B cell (primary cell): Measurements from ENCODE around the gene KLHL41. TPM values are rescaled to one million over a fixed set of nuclear protein-coding genes. Genes with fewer than 3 reads are reported as not detected.

Experiments used
- ATAC-seq: fragments of 200-7000 bp; cut with Tn5 transposase; one replicate; pipeline ENCODE4 v1.10.0; 2021; ENCODE audit warnings: low read depth, mild to moderate bottlenecking, moderate number of reproducible peaks, moderate library complexity
- CTCF ChIA-PET: fragments of 350-600 bp; sonication (Branson Sonifier 250); formaldehyde crosslinking; loops from one replicate; lab custom pipeline; 2021; ENCODE audit warnings: antibody characterized with exemption, inconsistent platforms; lab: Charles Lee
- POLR2A ChIA-PET: fragments of 350-600 bp; sonication (Branson Sonifier 250); formaldehyde crosslinking; loops from one replicate; lab custom pipeline; 2021; ENCODE audit warnings: antibody characterized with exemption; lab: Charles Lee
- DNase-seq: peaks from one replicate; pipeline ENCODE4 v3.0.0; 2013
- H2AFZ ChIP-seq: 2 replicates; pipeline ENCODE4 v1.6.1; 2012; ENCODE audit warnings: mild to moderate bottlenecking, low read depth, low read length; ENCODE audit not compliant: insufficient read depth, poor library complexity, severe bottlenecking
- H3K27ac ChIP-seq, 2 donors: 1 replicate in 1 of 2; 2 replicates in 1 of 2; pipeline ENCODE4 v1.5.1; 2012 to 2013; ENCODE audit warnings: low read length in 2 of 2, mild to moderate bottlenecking in 2 of 2, moderate library complexity in 1 of 2
- H3K27me3 ChIP-seq, 4 experiments: fragments of 200-600 bp in 1 of 4; sonication (generic) in 1 of 4; replicated peaks in 1 of 4; 1 replicate in 2 of 4; 2 replicates in 2 of 4; pipeline versions ENCODE4 v1.6.1 to v1.7.0; 2013 to 2016; ENCODE audit warnings: low read length in 3 of 4, mild to moderate bottlenecking in 2 of 4, mixed read lengths in 1 of 4, moderate library complexity in 1 of 4; ENCODE audit not compliant: insufficient read depth in 4 of 4, control insufficient read depth in 3 of 4; ENCODE audit errors: control extremely low read depth in 1 of 4
- H3K36me3 ChIP-seq, 2 experiments: replicated peaks in 1 of 2; 1 replicate in 1 of 2; 2 replicates in 1 of 2; pipeline versions ENCODE4 v1.6.1 to v1.7.1; 2013; ENCODE audit warnings: low read length in 1 of 2; ENCODE audit not compliant: insufficient read depth in 2 of 2, control insufficient read depth in 1 of 2; ENCODE audit errors: control extremely low read depth in 1 of 2, extremely low read depth in 1 of 2
- H3K4me1 ChIP-seq, 2 donors: fragments of 200-600 bp in 1 of 2; sonication (generic) in 1 of 2; 1 replicate in 1 of 2; 2 replicates in 1 of 2; pipeline versions ENCODE4 v1.5.1 to v1.6.1; 2013 to 2017; ENCODE audit warnings: low read length in 2 of 2; ENCODE audit not compliant: control insufficient read depth in 2 of 2, insufficient read depth in 2 of 2
- H3K4me2 ChIP-seq: replicated peaks from 2 replicates; pipeline ENCODE3; 2012; ENCODE audit warnings: mild to moderate bottlenecking, low read depth, low read length; ENCODE audit not compliant: poor library complexity, severe bottlenecking
- H3K4me3 ChIP-seq, 5 experiments: fragments of 200-600 bp in 1 of 5; sonication (generic) in 1 of 5; 1 replicate in 3 of 5; 2 replicates in 2 of 5; pipeline versions ENCODE4 v1.5.1 to v1.7.0; 2011 to 2016; ENCODE audit warnings: low read length in 4 of 5, mild to moderate bottlenecking in 4 of 5, low read depth in 2 of 5, control low read depth in 1 of 5, moderate library complexity in 1 of 5; ENCODE audit not compliant: insufficient read depth in 1 of 5; ENCODE audit errors: control extremely low read depth in 1 of 5, extremely low read depth in 1 of 5
- H3K79me2 ChIP-seq: fragments of 200-600 bp; sonication (generic); one replicate; pipeline ENCODE4 v1.6.0; 2016; ENCODE audit warnings: low read length; ENCODE audit not compliant: control insufficient read depth, insufficient read depth
- H3K9ac ChIP-seq: fragments of 200-600 bp; sonication (generic); 2 replicates; pipeline ENCODE4 v1.6.1; 2017; ENCODE audit warnings: mild to moderate bottlenecking, low read length, moderate library complexity
- H3K9me3 ChIP-seq, 3 donors: one replicate each; pipeline versions ENCODE4 v1.6.1 to v1.7.1; 2013; ENCODE audit warnings: low read length in 2 of 3; ENCODE audit not compliant: control insufficient read depth in 2 of 3, insufficient read depth in 1 of 3; ENCODE audit errors: control extremely low read depth in 1 of 3
- H4K20me1 ChIP-seq: 2 replicates; pipeline ENCODE4 v1.6.0; 2012; ENCODE audit warnings: mild to moderate bottlenecking, low read length; ENCODE audit not compliant: insufficient read depth, control insufficient read depth, poor library complexity, severe bottlenecking
- H3K27ac Mint-ChIP-seq: one replicate; pipeline ENCODE4 v1.8.0; 2021; ENCODE audit warnings: mixed read lengths
- H3K27me3 Mint-ChIP-seq: one replicate; pipeline ENCODE4 v1.8.0; 2021; ENCODE audit warnings: mixed read lengths
- H3K4me1 Mint-ChIP-seq: one replicate; pipeline ENCODE4 v1.8.0; 2021; ENCODE audit warnings: mixed read lengths
- H3K4me3 Mint-ChIP-seq: one replicate; pipeline ENCODE4 v1.8.0; 2021; ENCODE audit warnings: mixed read lengths
- H3K9me3 Mint-ChIP-seq: one replicate; pipeline ENCODE4 v1.8.0; 2022; ENCODE audit warnings: mixed read lengths; ENCODE audit not compliant: insufficient read depth
- CTCF ChIP-seq: fragments of 200-600 bp; IDR thresholded peaks from one replicate; pipeline ENCODE4 v1.8.0; 2022; ENCODE audit warnings: antibody characterized with exemption, mild to moderate bottlenecking
- EZH2 ChIP-seq: IDR thresholded peaks from 2 replicates; pipeline ENCODE4 v1.6.1; 2012; ENCODE audit warnings: borderline replicate concordance, low read depth, mild to moderate bottlenecking, moderate library complexity, low read length; ENCODE audit not compliant: insufficient read depth, poor library complexity, severe bottlenecking
- WGBS: methylation state at CpG from one replicate; pipeline ENCODE4 v1.1.5; 2013; ENCODE audit warnings: missing lambda C conversion rate; ENCODE audit not compliant: insufficient coverage; 5-methylcytosine and 5-hydroxymethylcytosine counted together
- intact Hi-C: fragments of 100-400 bp; cut with micrococcal nuclease; formaldehyde crosslinking; loops from one replicate; pipeline ENCODE4 v1.10.0; 2022
- polyA plus RNA-seq: library from polyadenylated mRNA; depleted of rRNA; stranded (reverse); fragments of >200 nt; gene quantifications from 2 replicates; pipeline ENCODE4 v1.2.3, GENCODE V29; 2012
- total RNA-seq, 2 donors: library from RNA; stranded (reverse); fragments of 120-200 nt in 1 of 2; gene quantifications; 1 replicate in 1 of 2; 2 replicates in 1 of 2; pipeline versions ENCODE4 v1.2.3 to v1.2.4, GENCODE V29; 2013 to 2022

KLHL41 gene
- total and polyA plus RNA-seq, 2 donors (not counting 1 experiment from before 2014, with no cell fraction given), result 0.03 to 0.27 TPM

- no peak overlapping the region for H3K27ac ChIP-seq
- no peak overlapping the region for H3K9ac ChIP-seq
- no peaks in the 10 kb centered on the region for H3K79me2 ChIP-seq
- H3K4me1 ChIP-seq, result peaks cover 8 to 13% of the 10 kb centered on the region in 2 donors
- H3K4me1 Mint-ChIP-seq, result peaks cover 14% of the 10 kb centered on the region
- ChIA-PET CTCF (no interaction called here), POLR2A (no interaction called here)
- H2AFZ ChIP-seq, result no peak overlapping the region
- no peak for TF ChIP-seq EZH2
- TF ChIP-seq CTCF, result no peak
- H3K27ac Mint-ChIP-seq, result no peak overlapping the region
- ATAC-seq, result no peak
- DNase-seq, result no peak
- no peaks in the 10 kb centered on the region for H3K9me3 Mint-ChIP-seq
- no peak overlapping the region for H3K4me3 ChIP-seq
- 100% methylated on average over 1 of the region's 3 CpGs for WGBS
- peaks cover 0 to 8% (median 0%) of the 10 kb centered on the region in 4 experiments for H3K27me3 ChIP-seq
- H3K36me3 ChIP-seq, result no peaks in the 10 kb centered on the region
- H3K4me3 Mint-ChIP-seq, result no peak overlapping the region
- H3K27me3 Mint-ChIP-seq, result peaks cover 4% of the 10 kb centered on the region
- no peak overlapping the region for H3K4me2 ChIP-seq
- no peaks in the 10 kb centered on the region for H4K20me1 ChIP-seq
- no peaks in the 10 kb centered on the region for H3K9me3 ChIP-seq
- intact Hi-C loops, result no loop called here
These were observed 33.0 kb upstream of the KLHL41 start for GRCh38 chr2:169476459-169476858.

- ChIA-PET POLR2A (no interaction called here), CTCF (no interaction called here)
- peaks cover 14% of the 10 kb centered on the region for H3K4me1 Mint-ChIP-seq
- Histone ChIP-seq H3K4me3 (no peak overlapping the region), H3K9ac (no peak overlapping the region), H3K4me2 (no peak overlapping the region), H3K27me3 (peaks cover 0 to 8% (median 0%) of the 10 kb centered on the region in 4 experiments), H3K4me1 (peaks cover 8 to 13% of the 10 kb centered on the region in 2 donors), H3K36me3 (no peaks in the 10 kb centered on the region), H4K20me1 (no peaks in the 10 kb centered on the region), H3K27ac (no peak overlapping the region), H3K79me2 (no peaks in the 10 kb centered on the region), H2AFZ (peak overlapping the region; percentile 98), H3K9me3 (no peaks in the 10 kb centered on the region)
- no peak overlapping the region for H3K27ac Mint-ChIP-seq
- ATAC-seq (no peak), DNase-seq (no peak)
- peaks cover 4% of the 10 kb centered on the region for H3K27me3 Mint-ChIP-seq
- peak overlapping the region; percentile 95 for H3K4me3 Mint-ChIP-seq
- WGBS, result 82% methylated on average over 3 of the region's 3 CpGs
- no peaks in the 10 kb centered on the region for H3K9me3 Mint-ChIP-seq
- intact Hi-C loops, result no loop called here
- TF ChIP-seq CTCF (no peak), EZH2 (no peak)
These were observed 31.2 kb upstream of the KLHL41 start for GRCh38 chr2:169478339-169478738.
